Sigmoid colon (tissue), 7 donors: Measurements from ENCODE around the gene TRIM25. TPM values are rescaled to one million over a fixed set of nuclear protein-coding genes. Genes with fewer than 3 reads are reported as not detected.

Source experiments
- DNase-seq: peaks from one replicate; pipeline ENCODE4 v3.0.0-alpha.2; 2019
- H3K27ac ChIP-seq, 4 donors: fragments of 200-600 bp; sonication (generic); one replicate each; pipeline ENCODE4 v1.5.1; 2016 to 2019; ENCODE audit warnings: mild to moderate bottlenecking in 1 of 4
- H3K27me3 ChIP-seq, 3 donors: fragments of 200-600 bp; sonication (generic); one replicate each; pipeline ENCODE4 v1.5.1; 2019; ENCODE audit warnings: mild to moderate bottlenecking in 1 of 3
- H3K36me3 ChIP-seq, 4 donors: fragments of 200-600 bp; sonication (generic); one replicate each; pipeline ENCODE4 v1.5.1; 2016 to 2019
- H3K4me1 ChIP-seq, 4 donors: fragments of 200-600 bp; sonication (generic); one replicate each; pipeline ENCODE4 v1.5.1; 2017 to 2019
- H3K4me3 ChIP-seq, 4 donors: fragments of 200-600 bp; sonication (generic); one replicate each; pipeline ENCODE4 v1.5.1; 2017 to 2019; ENCODE audit warnings: mild to moderate bottlenecking in 2 of 4, moderate library complexity in 1 of 4
- H3K9me3 ChIP-seq, 4 donors: fragments of 200-600 bp in 3 of 4; sonication (generic) in 3 of 4; one replicate each; pipeline versions ENCODE4 v1.5.1 to v1.6.1; 2013 to 2019
- EP300 ChIP-seq, 4 donors: sonication (generic); formaldehyde crosslinking; IDR thresholded peaks; one replicate each; pipeline ENCODE4 v1.6.1; 2017; ENCODE audit warnings: antibody characterized with exemption in 4 of 4
- POLR2A ChIP-seq, 2 donors: fragments of 450-650 bp; IDR thresholded peaks; one replicate each; pipeline ENCODE4 v1.6.1; 2016; ENCODE audit warnings: antibody characterized with exemption in 2 of 2, mild to moderate bottlenecking in 2 of 2, moderate library complexity in 2 of 2
- POLR2AphosphoS5 ChIP-seq, 4 donors: sonication (generic); formaldehyde crosslinking; IDR thresholded peaks; one replicate each; pipeline ENCODE4 v1.6.1; 2017; ENCODE audit warnings: antibody characterized with exemption in 4 of 4
- WGBS, 2 donors: extraction: QIAGEN DNeasy Blood & Tissue Kit; methylation state at CpG; one replicate each; pipeline ENCODE4 v1.1.7; 2013; 5-methylcytosine and 5-hydroxymethylcytosine counted together
- intact Hi-C: fragments of 100-400 bp; cut with DNase I; formaldehyde crosslinking; loops from one replicate; pipeline ENCODE4 v1.15.1; 2023
- polyA plus RNA-seq, 3 donors: library from polyadenylated mRNA; stranded (reverse); fragments of 200-250 nt; gene quantifications; one replicate each; pipeline ENCODE4 v1.2.3, GENCODE V29; 2013
- total RNA-seq, 4 donors: library from RNA; depleted of rRNA; stranded (reverse); fragments of >200 nt; gene quantifications; one replicate each; pipeline ENCODE4 v1.1.0, GENCODE V29; 2016
- TF ChIP-seq, protein P1 (sequence below), 4 experiments: fragments of 450-650 bp in 3 of 4; fragments of 200-600 bp in 1 of 4; IDR thresholded peaks; one replicate each; pipeline ENCODE4 v1.5.1; 2016 to 2019; ENCODE audit warnings: antibody characterized with exemption in 4 of 4, mild to moderate bottlenecking in 3 of 4, moderate library complexity in 2 of 4
- donor health status: healthy with polysubstance abuse.
- donor health status: Bipolar disorder and iron deficiency.
- donor health status: healthy.

The TRIM25 gene
- total and polyA plus RNA-seq, 7 donors, result 10.8 to 51.6 (median 20.3) TPM

DNA sequence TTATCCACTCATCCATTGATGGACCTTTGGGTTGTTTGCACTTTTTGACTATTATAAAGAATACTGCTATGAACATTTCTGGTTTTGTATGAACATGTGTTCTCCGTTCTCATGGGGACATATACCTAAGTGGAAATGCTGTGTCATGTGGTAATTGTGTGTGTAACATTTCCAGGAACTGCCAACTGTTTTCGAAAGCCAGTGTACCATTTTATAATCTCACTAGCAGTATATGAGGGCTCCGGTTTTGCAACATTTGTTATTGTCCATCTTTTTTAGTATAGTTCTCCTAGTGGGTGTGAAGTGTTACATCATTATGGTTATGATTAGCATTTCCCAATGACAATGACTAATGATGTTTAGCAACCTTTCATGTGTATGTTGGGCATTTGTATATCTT is 5.1 kb upstream of the TRIM25 start:
- intact Hi-C loops, result no loop called here
- WGBS, 2 donors, result 63 to 74% methylated on average over 3 of the region's 3 CpGs
- Histone ChIP-seq H3K27ac (no peak overlapping the region), H3K9me3 (no peaks in the 10 kb centered on the region), H3K36me3 (no peaks in the 10 kb centered on the region), H3K4me1 (peaks cover 0 to 15% (median 11%) of the 10 kb centered on the region in 4 donors), H3K4me3 (no peak overlapping the region), H3K27me3 (no peaks in the 10 kb centered on the region)
- no peak for DNase-seq
- no peak for TF ChIP-seq EP300 (IDR thresholded peaks at IDR 0.05)
- TF ChIP-seq, protein P1, sequence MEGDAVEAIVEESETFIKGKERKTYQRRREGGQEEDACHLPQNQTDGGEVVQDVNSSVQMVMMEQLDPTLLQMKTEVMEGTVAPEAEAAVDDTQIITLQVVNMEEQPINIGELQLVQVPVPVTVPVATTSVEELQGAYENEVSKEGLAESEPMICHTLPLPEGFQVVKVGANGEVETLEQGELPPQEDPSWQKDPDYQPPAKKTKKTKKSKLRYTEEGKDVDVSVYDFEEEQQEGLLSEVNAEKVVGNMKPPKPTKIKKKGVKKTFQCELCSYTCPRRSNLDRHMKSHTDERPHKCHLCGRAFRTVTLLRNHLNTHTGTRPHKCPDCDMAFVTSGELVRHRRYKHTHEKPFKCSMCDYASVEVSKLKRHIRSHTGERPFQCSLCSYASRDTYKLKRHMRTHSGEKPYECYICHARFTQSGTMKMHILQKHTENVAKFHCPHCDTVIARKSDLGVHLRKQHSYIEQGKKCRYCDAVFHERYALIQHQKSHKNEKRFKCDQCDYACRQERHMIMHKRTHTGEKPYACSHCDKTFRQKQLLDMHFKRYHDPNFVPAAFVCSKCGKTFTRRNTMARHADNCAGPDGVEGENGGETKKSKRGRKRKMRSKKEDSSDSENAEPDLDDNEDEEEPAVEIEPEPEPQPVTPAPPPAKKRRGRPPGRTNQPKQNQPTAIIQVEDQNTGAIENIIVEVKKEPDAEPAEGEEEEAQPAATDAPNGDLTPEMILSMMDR (IDR thresholded peaks at IDR 0.05), result no peak
- no peak for TF ChIP-seq POLR2A (IDR thresholded peaks at IDR 0.05)
- no peak for TF ChIP-seq POLR2AphosphoS5 (IDR thresholded peaks at IDR 0.05)

GRCh38 chr17:56917559-56918296 is 3.9 kb upstream of the TRIM25 start:
- Histone ChIP-seq H3K4me3 (no peak overlapping the region), H3K27me3 (no peaks in the 10 kb centered on the region), H3K9me3 (no peaks in the 10 kb centered on the region), H3K36me3 (no peaks in the 10 kb centered on the region), H3K4me1 (peaks cover 0 to 21% (median 17%) of the 10 kb centered on the region in 4 donors), H3K27ac (no peak overlapping the region)
- intact Hi-C loops, result no loop called here
- peak in 1 of 4 donors; percentile 30 for TF ChIP-seq POLR2AphosphoS5 (IDR thresholded peaks at IDR 0.05)
- no peak for TF ChIP-seq EP300 (IDR thresholded peaks at IDR 0.05)
- whole genome bisulfite sequencing, 2 donors, result 94 to 95% methylated on average over 4 of the region's 4 CpGs
- DNase-seq, result no peak

GRCh38 chr17:56914581-56915273 is 878 bp upstream of the TRIM25 start:
- TF ChIP-seq, protein P1 (IDR thresholded peaks at IDR 0.05), result no peak
- TF ChIP-seq POLR2A (IDR thresholded peaks at IDR 0.05) (no peak), EP300 (IDR thresholded peaks at IDR 0.05) (no peak), POLR2AphosphoS5 (IDR thresholded peaks at IDR 0.05) (no peak)
- Histone ChIP-seq H3K36me3 (no peaks in the 10 kb centered on the region), H3K27me3 (no peaks in the 10 kb centered on the region), H3K27ac (peak overlapping the region; percentile 87 to 92 (median 90)), H3K4me1 (peaks cover 0 to 42% (median 38%) of the 10 kb centered on the region in 4 donors), H3K4me3 (peak overlapping the region; percentile 75 to 94 (median 86)), H3K9me3 (no peaks in the 10 kb centered on the region)
- intact Hi-C loops, result no loop called here
- no peak for DNase-seq
- 7 to 9% methylated on average over 14 of the region's 14 CpGs for WGBS, 2 donors

DNA sequence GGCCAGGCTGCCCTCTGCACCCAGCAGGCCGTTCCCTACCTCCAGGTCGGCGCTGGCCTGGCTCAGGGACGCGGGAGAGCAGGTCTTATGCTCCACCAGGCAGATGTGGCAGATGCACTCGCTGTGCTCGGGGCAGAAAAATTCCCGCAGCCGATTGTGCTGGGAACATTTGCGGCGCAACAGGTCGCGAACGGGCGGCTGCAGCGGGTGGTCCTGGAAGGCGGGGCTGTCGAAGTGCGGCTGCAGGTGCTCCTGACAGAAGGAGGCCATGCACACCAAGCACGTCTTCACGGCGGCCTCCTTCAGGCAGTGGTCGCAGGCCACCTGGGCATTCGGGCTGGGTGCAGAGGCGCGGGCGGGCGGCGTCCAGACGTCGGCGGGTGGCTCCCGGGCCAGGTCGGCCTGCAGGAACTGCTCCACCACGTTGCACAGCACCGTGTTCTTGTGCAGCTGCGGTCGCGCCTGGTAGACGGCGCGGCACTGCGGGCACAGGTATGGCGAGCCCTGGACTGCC is 439 bp downstream of the TRIM25 start:
- H3K9me3 ChIP-seq, result no peaks in the 10 kb centered on the region
- peaks cover 0 to 4% (median 1%) of the 10 kb centered on the region in 4 donors for H3K36me3 ChIP-seq
- TF ChIP-seq EP300 (IDR thresholded peaks at IDR 0.05), result no peak
- no peak for TF ChIP-seq POLR2AphosphoS5 (IDR thresholded peaks at IDR 0.05)
- TF ChIP-seq POLR2A (IDR thresholded peaks at IDR 0.05), result no peak
- TF ChIP-seq, protein P1 (IDR thresholded peaks at IDR 0.05), result no peak
- peak overlapping the region; percentile 87 to 92 (median 90) for H3K27ac ChIP-seq
- H3K4me3 ChIP-seq, result peak overlapping the region; percentile 75 to 94 (median 86)
- no peaks in the 10 kb centered on the region for H3K27me3 ChIP-seq
- peak; percentile 68 for DNase-seq
- intact Hi-C loops, result loop anchor here (1.0 kb wide), 1 partner anchor 79 kb away; the partner anchor contains the start of gene DGKE
- H3K4me1 ChIP-seq, result peaks cover 0 to 44% (median 40%) of the 10 kb centered on the region in 4 donors
- 0% methylated on average over 44 of the region's 44 CpGs for WGBS, 2 donors

GRCh38 chr17:56913000-56913311 is 893 bp downstream of the TRIM25 start:
- peaks cover 0 to 8% (median 3%) of the 10 kb centered on the region in 4 donors for H3K36me3 ChIP-seq
- peaks cover 0 to 44% (median 40%) of the 10 kb centered on the region in 4 donors for H3K4me1 ChIP-seq
- TF ChIP-seq EP300 (IDR thresholded peaks at IDR 0.05), result no peak
- TF ChIP-seq, protein P1 (IDR thresholded peaks at IDR 0.05), result no peak
- no peak for TF ChIP-seq POLR2AphosphoS5 (IDR thresholded peaks at IDR 0.05)
- TF ChIP-seq POLR2A (IDR thresholded peaks at IDR 0.05), result no peak
- peak overlapping the region; percentile 87 to 92 (median 90) for H3K27ac ChIP-seq
- H3K27me3 ChIP-seq, result no peaks in the 10 kb centered on the region
- H3K4me3 ChIP-seq, result peak overlapping the region; percentile 75 to 94 (median 86)
- WGBS, 2 donors, result 5 to 25% methylated on average over 7 of the region's 7 CpGs
- intact Hi-C loops, result loop anchor here (1.0 kb wide), 1 partner anchor 79 kb away; the partner anchor contains the start of gene DGKE
- H3K9me3 ChIP-seq, result no peaks in the 10 kb centered on the region
- DNase-seq, result no peak
